ENCODE measurements around the gene SLC5A2.

DNA sequence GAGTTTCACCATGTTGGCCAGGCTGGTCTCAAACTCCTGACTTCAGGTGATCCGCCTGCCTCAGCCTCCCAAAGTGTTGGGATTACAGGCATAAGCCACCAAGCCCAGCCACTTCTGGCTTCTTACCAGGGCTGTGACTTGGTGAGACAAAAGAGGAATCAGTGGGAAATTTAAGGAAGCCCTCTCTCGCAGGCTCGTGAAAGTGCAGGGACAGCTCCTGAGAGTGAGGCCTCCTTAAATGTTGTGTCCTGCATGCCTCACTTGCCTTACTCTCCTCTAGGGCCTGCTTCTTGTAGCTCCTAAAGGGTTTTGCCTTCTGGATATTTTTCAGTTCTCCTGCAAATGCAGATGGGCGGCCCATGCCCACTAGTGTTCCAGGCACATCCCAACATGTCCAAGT is 50.0 kb downstream of the SLC5A2 start:
- TF ChIP-seq, protein P1, sequence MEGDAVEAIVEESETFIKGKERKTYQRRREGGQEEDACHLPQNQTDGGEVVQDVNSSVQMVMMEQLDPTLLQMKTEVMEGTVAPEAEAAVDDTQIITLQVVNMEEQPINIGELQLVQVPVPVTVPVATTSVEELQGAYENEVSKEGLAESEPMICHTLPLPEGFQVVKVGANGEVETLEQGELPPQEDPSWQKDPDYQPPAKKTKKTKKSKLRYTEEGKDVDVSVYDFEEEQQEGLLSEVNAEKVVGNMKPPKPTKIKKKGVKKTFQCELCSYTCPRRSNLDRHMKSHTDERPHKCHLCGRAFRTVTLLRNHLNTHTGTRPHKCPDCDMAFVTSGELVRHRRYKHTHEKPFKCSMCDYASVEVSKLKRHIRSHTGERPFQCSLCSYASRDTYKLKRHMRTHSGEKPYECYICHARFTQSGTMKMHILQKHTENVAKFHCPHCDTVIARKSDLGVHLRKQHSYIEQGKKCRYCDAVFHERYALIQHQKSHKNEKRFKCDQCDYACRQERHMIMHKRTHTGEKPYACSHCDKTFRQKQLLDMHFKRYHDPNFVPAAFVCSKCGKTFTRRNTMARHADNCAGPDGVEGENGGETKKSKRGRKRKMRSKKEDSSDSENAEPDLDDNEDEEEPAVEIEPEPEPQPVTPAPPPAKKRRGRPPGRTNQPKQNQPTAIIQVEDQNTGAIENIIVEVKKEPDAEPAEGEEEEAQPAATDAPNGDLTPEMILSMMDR (IDR thresholded peaks at IDR 0.05), result no peak
- TF ChIP-seq POLR2AphosphoS5 (IDR thresholded peaks at IDR 0.05) (no peak), POLR2A (IDR thresholded peaks at IDR 0.05) (no peak)

Measured in gastroesophageal sphincter (tissue), 3 donors.